ENCODE data around the gene GREB1L.

GRCh38 chr18:21509062-21509461 is 267.0 kb downstream of the GREB1L start:
- TF ChIP-seq, protein P1, sequence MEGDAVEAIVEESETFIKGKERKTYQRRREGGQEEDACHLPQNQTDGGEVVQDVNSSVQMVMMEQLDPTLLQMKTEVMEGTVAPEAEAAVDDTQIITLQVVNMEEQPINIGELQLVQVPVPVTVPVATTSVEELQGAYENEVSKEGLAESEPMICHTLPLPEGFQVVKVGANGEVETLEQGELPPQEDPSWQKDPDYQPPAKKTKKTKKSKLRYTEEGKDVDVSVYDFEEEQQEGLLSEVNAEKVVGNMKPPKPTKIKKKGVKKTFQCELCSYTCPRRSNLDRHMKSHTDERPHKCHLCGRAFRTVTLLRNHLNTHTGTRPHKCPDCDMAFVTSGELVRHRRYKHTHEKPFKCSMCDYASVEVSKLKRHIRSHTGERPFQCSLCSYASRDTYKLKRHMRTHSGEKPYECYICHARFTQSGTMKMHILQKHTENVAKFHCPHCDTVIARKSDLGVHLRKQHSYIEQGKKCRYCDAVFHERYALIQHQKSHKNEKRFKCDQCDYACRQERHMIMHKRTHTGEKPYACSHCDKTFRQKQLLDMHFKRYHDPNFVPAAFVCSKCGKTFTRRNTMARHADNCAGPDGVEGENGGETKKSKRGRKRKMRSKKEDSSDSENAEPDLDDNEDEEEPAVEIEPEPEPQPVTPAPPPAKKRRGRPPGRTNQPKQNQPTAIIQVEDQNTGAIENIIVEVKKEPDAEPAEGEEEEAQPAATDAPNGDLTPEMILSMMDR (IDR thresholded peaks at IDR 0.05), result no peak
- no peak for TF ChIP-seq POLR2A (IDR thresholded peaks at IDR 0.05)
